Measurements from ENCODE around the gene SERPIND1. TPM values are rescaled to one million over a fixed set of nuclear protein-coding genes. Genes with fewer than 3 reads are reported as not detected.

Gene SERPIND1
- total RNA-seq, 4 donors from 2014 or later = 2.6 TPM; not detected in 3

- Histone ChIP-seq H3K9me3 (no peaks in the 10 kb centered on the region), H3K36me3 (peaks cover 8 to 23% of the 10 kb centered on the region in 2 donors), H3K4me3 (replicated peaks in 1 of 3) (no peak overlapping the region), H3K4me1 (peaks cover 5 to 10% of the 10 kb centered on the region in 2 donors), H3K27me3 (no peaks in the 10 kb centered on the region), H3K27ac (peak overlapping the region in 1 of 3 donors; percentile 27)
- intact Hi-C loops (cut with DNase I) = no loop called here
- TF ChIP-seq POLR2A (IDR thresholded peaks at IDR 0.05) = no peak
- no peak for TF ChIP-seq CTCF (IDR thresholded peaks at IDR 0.05)
- 51 to 58% methylated on average over 2 to 4 of the region's 4 CpGs for WGBS, 2 donors
- DNase-seq = peak; percentile 35 to 73
These were observed 14.1 kb downstream of the SERPIND1 start for GRCh38 chr22:20787746-20788626.

DNA sequence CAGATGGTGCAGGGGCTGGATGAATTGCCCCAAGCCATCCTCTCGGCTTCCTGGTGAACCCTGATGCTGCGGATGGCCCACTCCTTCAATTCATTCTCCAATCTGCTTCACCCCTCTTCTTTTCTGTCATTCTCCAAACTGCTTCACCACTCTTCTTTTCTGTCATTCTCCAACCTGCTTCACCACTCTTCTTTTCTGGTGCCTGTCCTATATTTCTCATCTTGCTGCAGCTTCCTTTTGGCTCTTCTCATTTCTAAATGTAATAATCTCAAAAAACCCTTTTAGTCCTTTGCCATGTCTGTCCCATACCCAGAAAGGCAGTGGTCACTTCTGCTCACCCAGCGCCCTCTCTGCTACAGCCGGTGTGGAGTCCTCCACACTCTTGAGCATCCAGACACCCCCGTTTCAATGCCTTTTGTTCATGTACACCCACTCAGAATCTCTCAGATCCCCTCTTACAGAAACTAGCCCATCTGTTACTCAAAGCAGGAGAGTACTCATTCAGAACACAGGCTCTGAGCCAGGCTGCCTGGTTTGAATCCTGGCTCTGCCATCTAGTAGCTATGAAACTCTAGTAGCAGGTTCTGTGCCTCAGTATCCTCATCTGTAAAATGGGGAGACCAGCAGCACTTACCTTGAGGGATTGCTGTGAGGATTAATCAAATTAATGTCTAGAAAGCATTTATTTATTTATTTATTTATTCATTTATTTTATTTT is 14.9 kb downstream of the SERPIND1 start:
- H3K27me3 ChIP-seq = no peaks in the 10 kb centered on the region
- no peak for DNase-seq
- H3K4me3 ChIP-seq (replicated peaks in 1 of 3) = no peak overlapping the region
- peaks cover 8 to 23% of the 10 kb centered on the region in 2 donors for H3K36me3 ChIP-seq
- WGBS, 2 donors = 91 to 94% methylated on average over 5 of the region's 5 CpGs
- H3K9me3 ChIP-seq = no peaks in the 10 kb centered on the region
- peak overlapping the region in 1 of 3 donors; percentile 27 for H3K27ac ChIP-seq
- H3K4me1 ChIP-seq = peaks cover 5 to 10% of the 10 kb centered on the region in 2 donors
- TF ChIP-seq CTCF (IDR thresholded peaks at IDR 0.05) (no peak), POLR2A (IDR thresholded peaks at IDR 0.05) (no peak)
- intact Hi-C loops (cut with DNase I) = no loop called here

- TF ChIP-seq CTCF (IDR thresholded peaks at IDR 0.05) (no peak), POLR2A (IDR thresholded peaks at IDR 0.05) (no peak)
- H3K9me3 ChIP-seq = no peaks in the 10 kb centered on the region
- WGBS, 2 donors = 93 to 98% methylated on average over 12 of the region's 12 CpGs
- H3K4me3 ChIP-seq (replicated peaks in 1 of 3) = no peak overlapping the region
- H3K4me1 ChIP-seq = peaks cover 5 to 10% of the 10 kb centered on the region in 2 donors
- no peak for DNase-seq
- peaks cover 26 to 43% of the 10 kb centered on the region in 2 donors for H3K36me3 ChIP-seq
- no peaks in the 10 kb centered on the region for H3K27me3 ChIP-seq
- no peak overlapping the region for H3K27ac ChIP-seq
- intact Hi-C loops (cut with DNase I) = no loop called here
These were observed 18.5 kb downstream of the SERPIND1 start for GRCh38 chr22:20792221-20792965.

- H3K4me1 ChIP-seq = peaks cover 4 to 8% of the 10 kb centered on the region in 2 donors
- H3K9me3 ChIP-seq = no peaks in the 10 kb centered on the region
- intact Hi-C loops (cut with DNase I) = no loop called here
- WGBS, 2 donors = 79 to 89% methylated on average over 3 of the region's 3 CpGs
- H3K36me3 ChIP-seq = peaks cover 33 to 50% of the 10 kb centered on the region in 2 donors
- H3K27ac ChIP-seq = no peak overlapping the region
- no peaks in the 10 kb centered on the region for H3K27me3 ChIP-seq
- TF ChIP-seq POLR2A (IDR thresholded peaks at IDR 0.05) (no peak), CTCF (IDR thresholded peaks at IDR 0.05) (no peak)
- DNase-seq = no peak
- H3K4me3 ChIP-seq (replicated peaks in 1 of 3) = no peak overlapping the region
These were observed 19.2 kb downstream of the SERPIND1 start for GRCh38 chr22:20792966-20793728.

Data from thyroid gland (tissue), 4 donors.